ENCODE results near the gene ATP6V1A.

ATP6V1A gene

GRCh38 chr3:113747283-113748046 is 630 bp downstream of the ATP6V1A start:
- DNase-seq = no peak

DNA sequence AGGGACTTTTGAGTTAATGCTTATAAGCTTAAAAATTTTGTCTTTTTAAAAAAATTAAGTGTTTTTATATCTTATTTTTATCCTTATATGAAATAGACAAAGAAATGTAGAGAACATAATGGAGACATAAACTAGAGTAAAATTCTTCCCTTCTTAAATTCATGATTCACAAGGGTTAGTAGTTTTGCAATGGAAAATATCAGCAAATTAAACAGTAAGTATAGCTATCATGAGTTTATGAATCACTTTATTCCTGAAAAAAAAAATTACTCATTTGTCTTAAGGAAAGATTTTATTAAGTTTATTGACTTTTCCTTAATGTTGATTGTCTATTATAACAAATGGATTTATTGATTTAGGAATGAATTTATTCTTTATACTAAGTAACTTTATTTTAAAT is 4.3 kb downstream of the ATP6V1A start:
- no peak for DNase-seq

DNA sequence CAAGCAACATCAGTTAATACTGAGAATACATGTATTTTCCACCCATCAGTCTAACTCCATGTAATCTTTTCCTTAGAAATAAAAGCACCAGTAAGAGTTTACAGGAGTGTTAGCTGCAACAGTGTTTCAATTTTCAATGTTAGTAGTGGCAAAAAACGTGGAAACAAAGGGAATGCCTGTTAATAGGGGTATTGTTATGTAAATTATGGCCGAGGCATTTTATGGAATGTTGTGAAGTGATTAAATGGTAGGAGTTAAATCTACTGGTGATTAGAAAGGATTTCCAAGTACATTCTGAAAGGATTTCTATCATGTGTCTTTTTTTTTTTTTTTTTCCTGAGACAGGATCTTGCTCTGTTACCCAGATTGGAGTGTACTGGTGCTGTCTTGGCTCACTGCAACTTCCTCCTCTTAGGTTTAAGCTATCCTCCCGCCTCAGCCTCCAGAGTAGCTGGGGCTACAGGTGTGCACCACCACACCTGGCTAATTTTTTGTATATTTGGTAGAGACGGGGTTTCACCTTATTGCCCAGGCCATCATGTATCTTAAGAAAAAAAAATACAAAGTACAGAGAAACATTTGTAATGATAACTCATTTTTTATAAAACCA is 6.6 kb downstream of the ATP6V1A start:
- DNase-seq = no peak

DNA sequence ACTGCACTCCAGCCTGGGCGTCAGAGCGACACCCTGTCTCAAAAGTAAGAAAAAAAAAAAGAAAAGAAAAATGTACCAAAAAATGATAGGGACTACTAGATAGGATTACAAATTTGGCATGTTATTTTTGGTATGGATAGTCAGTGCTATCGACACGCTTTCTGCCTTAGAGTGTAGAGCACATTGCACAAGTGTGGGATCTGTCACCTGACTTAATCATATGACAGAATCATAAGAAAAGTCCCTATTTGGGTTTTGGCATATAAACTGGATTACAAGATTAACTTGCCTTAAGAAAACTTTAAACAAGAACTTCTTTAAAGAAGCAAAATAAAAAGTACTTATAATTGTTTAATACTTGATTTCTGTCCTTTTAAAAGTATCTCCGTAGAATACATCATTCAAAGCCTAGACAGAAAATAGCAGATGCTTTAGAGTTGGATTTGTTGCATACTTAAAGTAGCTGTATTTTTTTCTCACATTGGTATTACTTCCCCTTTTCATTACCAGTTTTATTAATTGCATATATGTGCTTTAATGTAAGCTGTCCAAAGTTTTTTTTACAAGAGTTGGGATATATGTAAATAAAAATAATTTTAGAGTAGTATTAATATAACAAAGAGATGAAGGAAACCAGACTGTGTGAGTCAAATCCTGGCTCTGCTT is 7.8 kb downstream of the ATP6V1A start:
- DNase-seq = no peak

DNA sequence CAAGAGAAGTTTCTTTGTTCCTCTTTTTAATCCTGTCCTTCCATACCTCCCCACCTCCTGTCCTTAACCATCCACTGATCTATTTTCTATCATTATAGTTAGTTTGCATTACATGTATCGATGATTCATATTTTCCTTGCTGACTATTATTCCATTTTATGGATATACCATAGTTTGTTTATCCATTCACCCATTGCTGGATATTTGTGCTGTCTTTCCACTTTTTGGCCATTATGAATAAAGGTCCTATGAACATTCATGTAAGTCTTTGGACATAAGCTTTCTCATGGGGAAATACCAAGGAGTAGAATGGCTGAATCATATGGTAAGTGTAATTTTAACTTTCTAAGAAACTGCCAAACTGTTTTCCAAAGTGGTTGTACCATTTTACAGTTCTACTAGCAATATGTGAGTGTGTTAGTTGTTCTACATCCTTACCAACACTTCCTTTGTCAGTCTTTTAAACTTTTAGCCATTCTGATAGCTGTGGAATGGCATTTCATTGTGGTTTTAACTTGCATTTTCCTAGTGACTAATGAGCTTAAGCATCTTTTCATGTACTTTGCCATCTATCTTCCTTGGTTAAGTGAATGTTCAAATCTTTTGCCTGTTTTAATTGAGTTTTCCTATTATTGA is 11.7 kb downstream of the ATP6V1A start:
- DNase-seq = no peak

DNA sequence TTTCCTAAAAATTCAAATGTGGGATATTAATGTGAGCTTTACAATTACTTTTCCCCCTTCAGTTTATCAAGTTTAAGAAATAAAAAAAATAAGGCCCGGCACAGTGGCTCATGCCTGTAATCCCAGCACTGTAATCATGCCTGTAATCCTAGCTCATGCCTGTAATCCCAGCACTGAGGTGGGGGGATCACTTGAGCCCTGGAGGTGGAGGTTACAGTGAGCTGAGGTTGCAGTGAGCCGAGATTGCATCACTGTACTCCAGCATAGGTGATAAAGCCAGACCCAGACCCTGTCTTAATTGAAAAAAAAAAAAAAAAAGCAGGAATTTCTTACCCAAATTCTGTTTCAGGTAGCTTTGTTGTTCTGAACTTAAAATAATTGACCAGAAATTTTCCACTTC is 17.9 kb downstream of the ATP6V1A start:
- DNase-seq = no peak

- no peak for DNase-seq
These were observed 22.7 kb downstream of the ATP6V1A start for GRCh38 chr3:113769551-113769950.

DNA sequence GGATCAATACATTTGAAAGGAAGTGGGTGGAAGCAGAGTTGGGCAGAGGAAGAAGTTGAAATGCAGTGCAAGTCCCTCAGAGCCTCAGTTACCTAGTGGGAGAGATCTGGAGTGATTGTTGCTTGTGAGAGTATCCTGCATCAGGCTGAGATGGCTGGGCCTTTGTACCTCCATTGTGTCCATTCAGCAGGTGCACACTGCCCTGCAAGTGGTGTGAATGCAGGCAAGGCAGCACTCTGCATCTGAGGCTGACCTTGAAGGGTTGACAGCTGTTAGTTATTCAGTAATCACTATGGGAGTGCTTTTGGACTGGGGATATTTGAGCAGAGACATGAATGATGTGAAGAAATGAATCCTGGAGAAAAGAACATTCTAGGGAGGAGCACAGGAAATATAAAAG is 25.2 kb downstream of the ATP6V1A start:
- no peak for DNase-seq

GRCh38 chr3:113773381-113773780 is 26.5 kb downstream of the ATP6V1A start:
- DNase-seq = no peak

DNA sequence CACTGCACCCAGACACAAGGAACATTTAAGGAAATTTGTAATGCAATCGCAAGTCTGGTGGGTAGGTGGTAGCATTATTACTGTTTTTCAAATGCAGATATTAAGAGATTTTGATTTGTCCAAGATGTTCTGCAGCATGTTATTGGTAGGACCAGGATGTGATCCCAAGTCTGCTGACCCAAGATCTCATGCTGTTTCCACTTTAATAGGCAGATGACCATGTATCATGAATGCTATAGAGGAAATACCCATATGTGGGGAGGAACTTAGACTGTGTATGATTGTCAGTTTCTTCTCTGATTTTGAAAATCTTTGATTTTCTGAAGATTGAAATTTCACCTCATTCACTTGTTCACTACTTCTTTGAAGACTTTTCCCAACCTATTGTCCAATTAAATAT is 28.7 kb downstream of the ATP6V1A start:
- DNase-seq = no peak

DNA sequence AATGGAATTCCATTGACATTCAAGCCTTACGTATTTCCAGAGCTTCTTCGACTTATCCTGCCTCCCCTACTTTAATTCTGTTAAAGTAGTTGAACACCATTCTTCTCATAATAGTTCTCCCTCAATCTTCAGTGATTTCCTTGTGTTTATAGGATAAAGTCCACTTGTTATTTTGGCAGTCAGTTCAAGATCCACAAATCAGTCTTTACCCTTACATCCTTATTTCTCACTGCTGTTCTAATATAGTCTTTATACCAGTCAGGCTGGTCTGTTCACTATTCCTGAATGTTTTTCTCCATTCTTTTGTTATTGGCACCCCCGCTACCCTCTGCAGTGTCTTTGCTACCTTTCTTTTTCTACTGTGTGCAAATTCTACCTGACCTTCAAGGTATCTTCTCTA is 29.7 kb downstream of the ATP6V1A start:
- DNase-seq = no peak

GRCh38 chr3:113783463-113783862 is 36.6 kb downstream of the ATP6V1A start:
- DNase-seq = no peak

DNA sequence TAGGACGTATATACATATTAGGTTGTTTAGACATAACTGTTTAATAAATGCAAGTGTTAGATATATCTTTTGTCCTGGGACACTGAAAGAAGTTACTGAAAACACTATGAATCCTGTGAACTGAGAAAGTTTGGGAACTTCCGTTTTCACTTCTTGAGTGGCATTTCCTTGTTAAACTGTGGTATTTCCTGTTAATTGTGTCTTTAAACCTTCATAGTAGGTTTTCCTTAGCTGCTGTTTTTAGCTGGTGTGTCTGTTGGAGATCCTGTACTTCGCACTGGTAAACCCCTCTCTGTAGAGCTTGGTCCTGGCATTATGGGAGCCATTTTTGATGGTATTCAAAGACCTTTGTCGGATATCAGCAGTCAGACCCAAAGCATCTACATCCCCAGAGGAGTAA is 37.1 kb downstream of the ATP6V1A start:
- DNase-seq = no peak

- DNase-seq = no peak
These were observed 44.5 kb downstream of the ATP6V1A start for GRCh38 chr3:113791381-113791780.

DNA sequence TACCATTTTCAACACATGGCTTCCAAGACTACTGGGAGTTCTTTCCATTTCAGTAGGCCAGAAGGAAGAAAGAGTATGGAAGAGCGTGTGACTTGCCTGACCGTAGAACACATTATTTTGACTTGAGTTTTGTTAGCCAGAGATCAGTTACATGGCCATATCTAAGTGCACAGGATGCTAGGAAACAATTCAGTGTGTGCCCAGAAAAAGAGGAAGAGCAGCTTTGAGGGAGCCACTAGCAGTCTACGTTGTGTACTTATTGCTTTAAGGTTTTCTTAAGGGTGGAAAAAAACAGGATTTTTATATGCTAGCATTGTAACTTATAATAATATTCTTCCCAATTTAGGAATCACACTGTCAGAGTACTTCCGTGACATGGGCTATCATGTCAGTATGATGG is 47.7 kb downstream of the ATP6V1A start:
- no peak for DNase-seq

DNA sequence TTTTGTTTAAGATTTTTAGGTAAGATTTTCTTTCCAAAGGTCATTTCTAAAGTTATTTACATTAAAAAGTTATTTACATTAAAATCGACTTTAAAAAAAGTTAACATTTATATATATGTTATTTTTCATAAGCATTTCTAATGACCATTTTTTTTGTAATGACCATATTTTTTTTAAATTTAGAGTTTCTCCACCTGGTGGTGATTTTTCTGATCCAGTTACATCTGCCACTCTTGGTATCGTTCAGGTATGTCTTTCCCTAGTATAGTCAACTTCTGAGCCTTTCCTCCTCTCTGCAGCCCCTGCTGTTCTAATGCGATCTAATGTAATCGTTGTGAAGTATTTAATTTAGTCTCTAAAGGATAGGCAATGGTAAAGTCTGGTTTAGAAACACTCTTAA is 48.9 kb downstream of the ATP6V1A start:
- DNase-seq = no peak

DNA sequence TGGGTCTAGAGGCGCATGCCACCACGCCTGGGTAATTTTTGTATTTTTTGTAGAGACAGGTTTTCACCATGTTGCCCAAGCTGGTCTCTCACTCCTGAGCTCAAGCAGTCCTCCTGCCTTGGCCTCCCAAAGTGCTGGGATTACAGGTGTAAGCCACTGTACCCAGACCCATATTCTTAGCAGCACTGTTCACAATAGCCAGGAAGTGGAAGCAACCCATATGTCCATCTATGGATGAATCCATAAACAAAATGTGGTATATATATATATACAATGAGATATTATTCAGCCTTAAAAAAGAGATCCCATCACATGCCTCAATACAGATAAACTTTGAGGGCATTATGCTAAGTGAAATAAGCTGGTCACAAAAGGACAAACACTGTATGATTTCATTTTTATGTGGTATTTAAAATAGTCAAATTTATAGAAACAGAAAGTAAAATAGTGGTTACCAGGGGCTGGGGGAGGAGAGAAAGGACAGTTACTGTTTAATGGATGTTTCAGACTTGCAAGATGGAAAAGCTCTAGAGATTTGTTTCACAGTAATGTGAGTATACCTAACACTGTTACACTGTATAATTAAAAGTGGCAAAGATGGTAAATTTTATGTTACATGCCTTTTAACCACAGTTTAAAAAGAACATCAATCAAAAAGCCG is 56.1 kb downstream of the ATP6V1A start:
- DNase-seq = no peak

GRCh38 chr3:113804661-113805060 is 57.8 kb downstream of the ATP6V1A start:
- DNase-seq = no peak

DNA sequence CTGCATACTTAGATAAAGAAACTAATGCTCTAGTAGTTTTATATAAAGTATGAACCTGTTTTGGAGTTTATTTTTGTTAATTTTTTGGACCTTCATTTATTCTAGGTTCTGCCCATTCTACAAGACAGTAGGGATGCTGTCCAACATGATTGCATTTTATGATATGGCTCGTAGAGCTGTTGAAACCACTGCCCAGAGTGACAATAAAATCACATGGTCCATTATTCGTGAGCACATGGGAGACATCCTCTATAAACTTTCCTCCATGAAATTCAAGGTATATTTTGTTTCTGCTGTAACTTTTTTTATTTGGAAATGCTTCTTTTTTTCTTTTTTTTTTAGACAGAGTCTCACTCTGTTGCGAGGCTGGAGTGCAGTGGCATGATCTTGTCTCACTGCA is 58.4 kb downstream of the ATP6V1A start:
- no peak for DNase-seq

GRCh38 chr3:113812854-113813253 is 66.0 kb downstream of the ATP6V1A start:
- no peak for DNase-seq

DNA sequence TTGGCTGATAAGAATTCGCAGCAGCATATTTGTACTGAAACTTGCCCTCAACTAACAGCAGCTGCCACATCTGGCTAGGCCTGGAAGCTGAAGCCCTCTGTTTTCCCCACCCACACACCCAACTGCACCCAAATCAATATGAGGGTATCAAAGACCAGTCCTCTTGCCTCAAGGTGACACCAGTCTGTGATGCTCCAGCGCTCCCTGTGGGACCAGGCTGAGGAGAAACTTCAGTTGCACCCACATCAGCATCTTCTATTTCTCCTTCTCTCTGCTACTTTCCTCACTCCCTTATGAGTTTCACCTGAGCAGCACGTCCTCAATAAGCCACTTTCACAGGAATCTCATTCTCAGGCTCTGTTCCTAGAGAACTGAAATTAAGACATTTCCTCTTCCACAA is 73.0 kb downstream of the ATP6V1A start:
- DNase-seq = no peak

- DNase-seq = no peak
These were observed 78.3 kb downstream of the ATP6V1A start for GRCh38 chr3:113825090-113825489.

DNA sequence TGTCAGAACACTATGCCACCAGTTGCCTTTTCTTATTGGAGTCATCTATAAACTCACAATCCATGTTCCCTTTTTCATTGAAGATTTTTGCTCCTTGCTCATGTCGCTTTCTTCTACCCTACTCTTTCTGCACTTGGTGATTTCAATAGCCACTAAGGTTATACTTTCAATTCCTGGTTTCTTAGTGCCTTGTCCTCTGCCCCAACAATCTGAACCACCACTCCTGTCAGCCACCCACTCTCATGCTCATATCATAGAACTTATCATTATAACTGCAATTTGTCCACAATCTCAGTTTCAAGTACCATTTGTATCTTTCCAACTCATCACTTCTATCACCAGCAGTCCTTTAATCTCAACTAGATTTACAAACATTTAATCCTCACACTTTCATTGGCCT is 81.8 kb downstream of the ATP6V1A start:
- no peak for DNase-seq
